ENCODE measurements around the gene SC5D.

Gene SC5D, protein sequence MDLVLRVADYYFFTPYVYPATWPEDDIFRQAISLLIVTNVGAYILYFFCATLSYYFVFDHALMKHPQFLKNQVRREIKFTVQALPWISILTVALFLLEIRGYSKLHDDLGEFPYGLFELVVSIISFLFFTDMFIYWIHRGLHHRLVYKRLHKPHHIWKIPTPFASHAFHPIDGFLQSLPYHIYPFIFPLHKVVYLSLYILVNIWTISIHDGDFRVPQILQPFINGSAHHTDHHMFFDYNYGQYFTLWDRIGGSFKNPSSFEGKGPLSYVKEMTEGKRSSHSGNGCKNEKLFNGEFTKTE

DNA sequence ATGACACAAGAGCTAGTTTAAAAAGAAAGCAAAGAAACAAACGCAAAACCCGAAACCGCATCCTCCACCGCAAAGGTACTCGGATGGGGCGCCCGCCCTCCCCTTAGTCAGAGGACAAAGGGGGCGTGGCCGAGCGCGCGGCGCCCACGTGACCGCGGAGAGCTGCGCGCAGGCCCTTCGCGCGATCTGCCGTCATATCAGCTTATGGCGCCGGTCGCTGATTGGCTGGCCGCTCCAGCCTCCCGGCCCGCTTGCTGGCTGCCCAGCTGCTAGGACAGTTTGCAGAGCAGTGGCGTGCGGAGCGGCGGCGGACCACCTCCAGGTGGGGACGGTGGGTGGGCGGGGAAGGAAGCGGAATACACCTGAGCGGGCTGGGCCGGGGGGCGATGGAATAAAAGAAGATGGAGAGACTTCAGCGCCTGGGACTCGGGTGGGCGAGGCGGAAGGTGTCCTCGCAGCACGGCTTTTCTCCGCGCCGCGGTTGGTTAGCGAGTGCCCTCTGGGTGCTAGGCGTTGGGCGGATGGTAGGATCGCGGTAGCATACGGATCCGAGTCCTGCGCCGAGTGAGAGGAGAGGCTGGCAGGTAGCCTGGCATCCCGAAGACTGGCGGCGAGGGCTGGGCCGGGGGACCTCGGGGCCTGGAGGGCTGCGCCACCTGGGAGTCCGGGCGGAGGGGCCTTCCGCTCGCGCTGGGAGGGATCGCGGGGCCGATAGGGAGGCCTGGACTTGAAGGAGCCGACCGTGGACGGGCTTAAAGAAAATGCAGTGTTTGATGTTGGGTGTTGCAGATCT lies at the start of gene SC5D:
TSS of gene SC5D (plus strand) at position 277 of the 793 bp plus-strand sequence. CDS start 10,605 bp downstream, outside the sequence.
- peak; percentile 91 for DNase-seq

DNA sequence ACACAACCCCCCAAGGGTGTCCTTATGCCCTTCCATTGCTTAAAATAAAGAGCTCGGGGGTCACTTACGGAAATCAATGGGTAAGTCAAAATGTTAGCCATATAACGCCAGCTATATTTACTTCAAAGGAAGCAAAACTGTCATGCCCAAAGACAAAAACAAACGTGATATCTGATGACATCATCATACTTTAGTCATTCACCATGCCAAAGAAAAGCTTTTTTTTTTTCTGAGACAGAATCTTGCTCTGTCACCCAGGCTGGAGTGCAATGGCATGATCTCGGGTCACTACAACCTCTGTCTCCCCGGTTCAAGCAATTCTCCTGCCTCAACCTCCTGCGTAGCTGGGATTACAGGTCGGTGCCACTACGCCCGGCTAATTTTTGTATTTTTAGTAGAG lies 47.7 kb upstream of the SC5D start:
- no peak for DNase-seq

DNA sequence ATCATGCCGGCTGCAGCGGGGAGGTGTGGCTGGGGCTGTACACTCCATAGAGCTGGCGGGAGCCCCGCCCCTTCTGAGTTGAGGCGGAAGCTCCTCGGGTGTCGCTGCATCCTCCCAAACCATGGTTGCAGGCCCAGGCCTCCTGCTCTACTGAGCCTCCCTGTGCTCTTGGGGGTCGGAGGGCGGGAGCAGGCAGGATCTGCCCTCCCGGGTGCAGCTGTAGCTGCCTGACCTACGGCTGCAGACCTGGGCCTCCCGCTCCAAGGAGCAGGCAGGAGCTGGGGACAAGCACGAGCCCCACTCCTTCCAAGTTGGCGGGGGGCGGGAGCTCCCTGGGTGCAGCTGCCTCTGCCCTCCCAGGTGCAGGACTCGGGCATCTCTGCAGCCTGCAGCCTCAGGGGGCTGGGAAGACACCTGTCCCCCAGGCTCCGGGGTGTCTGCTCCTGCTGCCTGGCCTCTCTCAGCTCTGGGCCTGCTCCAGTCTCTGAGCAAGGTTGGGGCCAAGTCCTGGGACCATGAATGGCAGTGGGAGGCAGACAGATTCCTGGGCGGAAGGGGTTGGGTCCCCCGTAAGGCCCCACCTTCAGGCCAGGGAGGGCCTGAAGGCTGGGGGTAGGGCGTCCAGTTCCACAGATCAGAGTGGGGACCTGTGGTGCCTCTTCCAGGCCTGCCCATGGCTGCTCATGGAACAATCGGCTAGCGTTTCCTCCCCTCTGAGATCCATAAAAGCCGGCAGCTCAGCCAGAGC lies 46.4 kb upstream of the SC5D start:
- no peak for DNase-seq

DNA sequence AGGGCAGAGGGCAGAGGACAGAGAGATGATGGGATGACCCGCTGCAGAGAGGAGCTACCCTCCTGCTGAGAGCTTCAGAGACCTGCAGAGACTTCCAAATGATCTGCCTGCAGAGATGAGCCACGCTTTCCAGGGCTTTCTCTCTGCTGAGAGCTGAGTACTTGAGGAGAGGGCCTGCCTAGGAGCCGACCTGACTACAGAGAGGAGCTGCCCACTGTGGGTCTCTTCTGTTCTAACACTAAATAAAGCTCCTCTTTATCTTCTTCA lies 45.9 kb upstream of the SC5D start:
- DNase-seq, result no peak

DNA sequence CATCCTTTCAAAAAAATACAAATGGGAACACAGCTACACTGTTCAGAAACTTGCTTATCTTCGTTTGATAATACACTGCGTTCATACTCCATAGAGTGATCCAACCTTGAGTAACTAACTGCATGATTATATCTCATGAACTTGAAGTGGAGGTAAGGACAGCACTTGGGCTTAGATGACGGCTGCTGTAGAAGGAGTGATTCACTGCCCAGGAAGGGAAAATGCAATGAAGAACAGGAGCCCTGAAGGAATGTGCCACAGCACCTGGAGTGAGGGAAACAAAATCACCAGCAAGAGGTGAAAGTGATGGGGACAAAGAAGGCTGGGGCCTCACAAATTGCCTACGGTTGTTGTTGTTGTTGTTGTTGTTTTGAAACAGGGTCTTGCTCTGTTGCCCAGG lies 44.1 kb upstream of the SC5D start:
- no peak for DNase-seq

DNA sequence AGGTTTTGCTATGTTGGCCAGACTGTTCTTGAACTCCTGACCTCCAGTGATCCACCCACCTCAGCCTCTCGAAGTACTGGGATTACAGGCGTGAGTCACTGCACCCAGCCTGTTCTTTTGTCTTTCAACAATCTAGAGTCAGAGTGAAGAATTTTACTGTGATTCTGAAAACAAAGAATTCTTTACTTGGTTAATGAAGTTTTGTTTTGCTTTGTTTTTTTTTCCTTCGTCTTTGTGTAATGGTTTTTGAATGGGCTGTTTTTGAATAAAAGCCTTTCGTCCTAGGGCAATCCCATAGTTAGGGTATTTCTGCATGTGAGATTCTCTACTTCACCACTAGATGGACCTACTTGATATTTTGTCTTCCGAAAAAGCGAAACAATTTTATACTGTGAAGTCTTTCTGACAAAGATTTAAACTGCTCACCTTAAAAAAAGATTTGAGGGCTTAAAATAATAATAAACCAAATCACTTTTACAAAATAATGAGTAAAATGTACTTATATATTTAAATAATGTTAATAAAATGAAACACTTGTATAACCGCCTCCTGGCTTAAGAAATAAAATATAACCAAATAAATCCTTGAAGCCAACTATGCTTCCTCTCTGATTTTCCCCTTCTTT lies 43.4 kb upstream of the SC5D start:
- DNase-seq, result no peak

DNA sequence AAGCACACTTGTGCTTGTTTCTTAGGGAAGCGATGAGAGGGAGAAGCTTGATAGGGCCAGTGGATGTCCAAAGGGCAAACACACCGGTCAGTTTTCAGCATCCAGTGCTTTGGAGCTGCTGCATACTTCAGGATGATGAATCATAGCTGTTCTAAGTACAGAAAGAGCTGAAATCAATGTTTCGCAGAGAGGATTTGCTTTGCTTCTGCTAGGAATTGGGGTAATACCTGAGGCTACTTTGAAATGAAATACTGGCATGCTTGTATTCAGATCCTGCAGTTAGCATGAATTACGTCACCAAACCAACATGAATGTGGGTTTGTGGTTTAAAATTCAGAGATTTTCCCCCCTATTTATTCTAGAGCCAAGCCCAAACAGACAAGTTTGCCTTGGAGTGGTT lies 41.7 kb upstream of the SC5D start:
- DNase-seq, result no peak

DNA sequence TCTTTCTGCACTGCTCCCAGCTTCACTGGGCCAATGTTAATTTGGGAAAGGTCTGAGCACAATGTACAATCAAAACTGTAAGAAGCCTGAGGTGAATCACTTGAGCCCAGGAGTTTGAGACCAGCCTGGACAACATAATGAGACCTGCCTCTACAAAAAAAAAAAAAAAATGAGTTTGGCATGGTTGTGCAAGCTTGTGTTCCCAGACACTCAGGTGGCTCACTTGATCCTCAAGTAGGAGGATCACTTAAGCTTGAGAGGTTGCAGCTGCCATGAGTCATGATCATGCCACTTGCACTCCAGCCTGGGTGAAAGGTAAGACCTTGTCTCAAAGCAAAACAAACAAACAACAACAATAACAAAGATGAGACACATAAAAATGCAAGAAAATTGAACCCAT lies 38.6 kb upstream of the SC5D start:
- DNase-seq, result no peak

DNA sequence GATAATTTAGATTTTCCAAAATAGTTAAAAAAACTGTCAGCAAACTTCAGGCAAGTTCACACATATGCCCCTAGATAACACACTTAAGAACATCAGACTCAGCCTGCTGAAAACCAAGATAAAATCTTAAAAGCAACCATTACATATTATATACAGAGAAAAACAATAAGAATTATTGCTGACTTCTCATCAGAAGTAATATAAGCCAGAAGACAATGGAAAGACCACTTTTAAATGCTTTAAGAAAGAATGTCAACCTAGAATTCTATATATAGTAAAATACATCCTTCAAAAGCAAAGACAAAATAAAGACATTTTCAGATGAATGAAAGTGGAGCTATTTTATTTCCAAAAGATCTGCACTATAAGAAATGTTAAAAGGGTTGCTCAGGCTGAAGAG lies 37.8 kb upstream of the SC5D start:
- no peak for DNase-seq

DNA sequence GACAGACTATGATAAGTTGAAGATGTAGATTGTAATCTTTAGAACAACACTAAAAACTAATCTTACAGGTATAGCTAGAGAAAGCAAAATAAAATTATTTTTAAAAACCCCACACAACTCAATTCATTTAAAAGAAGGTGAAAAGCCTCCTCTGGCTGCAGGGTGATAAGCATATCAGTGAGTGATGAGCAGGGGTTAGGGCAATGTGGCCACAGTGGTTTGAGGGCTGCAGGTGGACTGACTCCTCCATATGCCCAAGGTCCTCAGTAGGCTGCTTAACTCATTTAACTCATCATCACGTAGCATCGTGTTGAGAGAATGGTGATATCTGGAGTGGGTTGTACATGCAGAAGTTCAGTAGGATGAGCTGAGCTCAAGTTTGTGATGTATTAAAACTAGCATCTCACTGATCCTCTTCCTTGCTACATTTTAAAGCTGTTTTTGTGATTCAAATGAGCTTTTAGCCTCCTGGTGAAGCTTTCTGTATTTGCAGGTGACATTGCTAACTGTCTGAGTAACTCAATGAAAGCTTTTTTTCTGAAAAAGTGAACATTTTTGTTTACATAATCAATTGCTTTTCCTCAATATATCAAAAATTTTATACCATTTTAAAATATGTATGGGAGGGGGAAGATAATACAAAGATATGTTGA lies 37.0 kb upstream of the SC5D start:
- no peak for DNase-seq

DNA sequence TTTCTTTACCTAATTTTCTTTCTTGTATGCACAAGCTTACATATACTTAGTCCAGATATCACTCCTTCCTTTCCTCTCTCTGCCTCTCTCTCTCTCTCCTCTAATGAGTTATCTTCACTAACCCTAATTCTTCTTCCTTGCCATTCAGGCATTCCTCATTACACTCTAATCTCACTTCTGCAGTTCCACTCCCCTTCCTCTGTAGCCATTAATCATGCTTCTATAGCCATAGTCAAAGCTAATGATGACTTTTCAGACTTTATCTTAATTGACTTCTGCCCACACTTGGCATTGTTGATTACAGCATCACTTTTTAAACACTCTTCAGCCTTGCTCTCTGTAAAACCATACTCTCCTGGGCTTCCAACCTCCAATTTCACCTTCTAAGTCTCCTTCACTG lies 35.3 kb upstream of the SC5D start:
- DNase-seq, result no peak

DNA sequence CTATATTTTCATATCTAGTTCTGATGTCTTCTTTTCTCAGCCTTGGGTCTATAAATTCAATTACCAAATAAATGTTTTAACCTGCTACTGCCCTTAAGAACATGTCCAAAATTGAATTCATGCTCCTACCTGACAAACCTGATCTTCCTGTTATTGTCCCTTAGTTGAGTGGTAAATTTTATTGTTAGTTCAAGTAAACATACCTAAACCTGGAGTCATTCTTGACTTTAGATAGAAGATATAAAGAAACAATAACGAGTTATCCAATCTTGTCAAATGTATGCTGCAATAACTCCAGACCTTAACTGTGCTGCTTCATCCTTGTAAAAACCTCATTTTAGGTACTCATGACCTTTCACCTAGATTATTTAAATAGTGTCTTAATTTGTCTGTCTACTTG lies 34.6 kb upstream of the SC5D start:
- DNase-seq, result no peak

DNA sequence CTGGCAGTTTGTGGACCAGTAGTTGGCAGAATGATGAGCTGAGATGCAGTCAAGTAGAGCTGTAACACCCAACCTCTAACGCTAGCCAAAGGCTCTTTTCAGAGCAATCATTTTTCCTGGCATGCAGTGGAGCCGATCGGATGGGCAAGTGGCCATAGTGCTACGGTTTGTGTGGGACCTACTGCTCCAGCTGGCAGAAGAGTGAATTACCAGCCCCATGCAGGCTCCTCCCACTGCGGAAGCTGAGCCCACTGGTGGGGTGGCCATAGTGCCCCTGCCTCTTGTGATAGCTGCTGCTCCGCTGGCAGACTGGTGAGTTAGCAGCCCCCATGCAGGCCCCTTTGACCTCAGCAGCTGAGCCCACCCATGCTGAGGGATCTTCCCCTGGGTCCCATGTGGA lies 27.0 kb upstream of the SC5D start:
- DNase-seq, result no peak

DNA sequence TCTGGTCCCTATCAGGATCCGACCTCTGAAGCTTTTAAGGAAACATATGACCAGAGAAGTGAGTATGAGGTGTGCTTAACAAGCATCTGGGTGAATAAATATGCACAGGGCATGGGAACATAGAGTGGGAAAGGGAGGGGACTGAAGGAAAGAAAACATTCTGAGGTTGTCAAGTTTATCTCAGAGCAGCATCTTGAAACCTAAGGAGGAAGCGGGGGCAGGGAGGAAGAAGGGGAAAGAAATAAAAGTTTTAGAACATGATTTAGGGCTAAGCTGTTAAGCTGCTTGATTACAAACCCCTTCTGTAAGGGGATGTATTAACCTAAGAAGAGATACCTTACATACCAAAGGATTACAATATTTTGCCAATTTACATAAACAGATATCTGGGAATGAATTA lies 24.0 kb upstream of the SC5D start:
- DNase-seq, result no peak

DNA sequence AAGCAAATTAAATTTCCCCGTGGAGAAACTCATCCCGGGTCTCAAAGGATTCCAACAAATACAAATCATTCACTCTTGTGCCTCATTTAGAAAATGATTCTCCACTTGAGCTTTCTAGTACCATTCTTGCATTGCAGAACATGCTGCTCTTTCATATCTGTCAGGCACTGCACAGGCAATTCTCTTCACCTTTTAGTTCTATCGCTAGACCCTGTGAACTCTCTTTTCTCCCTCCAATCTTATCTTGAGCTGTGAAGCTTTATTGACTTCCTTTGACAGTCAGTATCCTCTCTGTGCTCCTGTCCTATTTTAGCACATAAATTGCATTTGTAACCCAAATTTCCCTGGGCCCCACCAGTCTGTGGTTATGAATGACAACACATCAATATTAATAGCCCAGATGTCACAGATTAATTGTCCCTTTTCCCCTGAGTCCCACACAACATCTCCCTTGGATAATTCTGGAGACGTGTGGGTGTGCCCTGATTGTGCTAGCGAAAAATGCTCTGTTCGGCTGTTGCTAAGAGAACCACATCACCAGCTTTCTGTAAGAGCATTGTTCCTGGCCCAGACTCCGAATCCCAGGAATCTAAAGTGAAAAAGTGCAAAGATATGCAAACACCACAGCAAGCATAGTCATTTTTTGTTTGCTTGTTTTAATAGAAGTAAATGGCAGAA lies 22.4 kb upstream of the SC5D start:
- DNase-seq, result no peak

DNA sequence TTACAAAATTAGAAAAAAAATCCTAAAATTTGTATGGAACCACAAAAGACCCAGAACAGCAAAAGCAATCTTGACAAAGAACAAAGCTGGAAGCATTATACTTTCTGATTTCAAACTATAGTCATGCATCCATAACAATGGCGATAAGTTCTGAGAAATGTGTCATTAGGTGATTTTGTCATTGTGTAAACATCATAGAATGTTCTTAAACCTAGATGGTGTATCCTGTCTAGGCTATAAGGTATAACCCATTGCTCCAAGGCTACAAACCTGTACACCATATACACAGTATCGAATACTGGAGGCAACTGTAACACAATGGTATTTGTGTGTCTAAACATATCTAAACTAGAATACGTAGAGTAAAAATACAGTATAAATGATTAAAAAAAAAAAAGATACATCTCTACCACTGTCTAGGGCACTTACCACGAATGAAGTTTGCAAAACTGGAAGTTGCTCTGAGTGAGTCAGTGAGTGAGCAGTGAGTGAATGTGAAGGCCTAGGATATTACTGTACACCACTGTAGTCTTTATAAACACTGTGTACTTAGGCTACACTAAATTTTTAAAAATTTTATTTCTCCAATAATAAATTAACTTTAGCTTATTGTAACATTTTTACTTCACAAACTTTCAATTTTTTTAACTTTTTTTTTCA lies 18.1 kb upstream of the SC5D start:
- DNase-seq, result no peak

DNA sequence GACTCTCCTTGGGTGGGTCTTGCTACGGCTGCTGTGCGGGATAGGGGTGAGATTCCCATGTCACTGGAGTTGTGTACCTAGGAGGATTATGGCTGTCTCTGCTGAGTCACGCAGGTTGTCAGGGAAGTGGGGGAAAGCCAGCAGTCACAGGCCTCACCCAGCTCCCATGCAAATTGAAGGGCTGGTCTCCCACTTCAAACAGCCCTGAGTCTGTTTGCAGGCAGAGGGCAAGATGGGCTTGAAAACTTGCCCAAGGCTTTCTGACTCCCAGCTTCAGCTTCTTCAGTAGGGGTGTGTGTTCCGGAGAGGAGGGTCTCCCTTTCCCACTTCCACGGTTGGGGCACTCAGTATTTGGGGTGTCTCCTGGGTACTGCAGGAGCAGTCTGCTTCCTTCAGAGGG lies 10.9 kb upstream of the SC5D start:
- DNase-seq, result no peak

DNA sequence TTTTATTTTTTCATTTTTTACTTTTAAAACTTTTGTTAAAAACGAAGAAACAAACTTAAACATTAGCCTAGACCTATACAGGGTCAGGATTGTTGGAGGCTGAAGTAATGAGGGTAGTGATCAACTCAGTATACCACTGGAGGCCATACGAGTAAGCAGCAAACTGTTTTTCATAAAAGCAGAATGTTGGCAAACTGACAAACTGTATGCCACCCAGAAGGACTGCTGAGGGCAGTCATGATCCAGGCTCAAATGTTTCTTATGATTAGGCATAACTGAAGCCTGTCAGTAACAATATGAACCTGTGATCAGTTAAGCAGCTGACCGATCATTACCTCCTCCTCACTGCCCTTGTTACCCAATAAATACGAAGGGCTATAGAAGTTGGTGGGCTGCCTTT lies 10.2 kb upstream of the SC5D start:
- DNase-seq, result no peak

DNA sequence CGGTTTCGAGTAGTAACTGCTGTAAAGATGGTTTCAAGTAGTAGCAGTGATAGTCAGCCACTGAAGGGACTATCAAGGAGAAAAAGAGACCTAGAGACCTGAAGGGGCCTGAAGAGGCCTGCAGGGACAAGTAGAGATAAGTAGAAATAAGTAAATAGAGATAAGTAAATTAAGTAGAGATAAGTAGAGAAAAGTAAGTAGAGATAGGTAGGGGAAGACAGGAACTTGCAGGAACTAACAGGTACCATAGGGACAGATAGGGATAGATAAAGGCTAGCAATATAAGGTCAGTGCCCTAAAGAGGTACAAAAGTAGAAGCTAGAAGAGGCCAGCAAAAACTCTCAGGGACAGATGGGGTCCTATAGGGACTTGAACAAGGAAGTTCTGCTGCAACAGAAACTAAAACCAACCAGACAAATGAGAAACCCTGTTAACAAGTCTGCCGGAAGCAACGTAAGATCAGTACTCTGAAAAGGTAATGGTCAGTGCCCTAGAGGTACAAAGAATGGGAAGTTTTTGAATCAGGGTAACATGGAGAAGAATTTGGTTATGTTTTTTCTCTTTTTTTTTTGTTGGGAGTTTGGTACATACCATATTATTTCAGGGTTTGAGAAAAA lies 9.6 kb upstream of the SC5D start:
- DNase-seq, result no peak

DNA sequence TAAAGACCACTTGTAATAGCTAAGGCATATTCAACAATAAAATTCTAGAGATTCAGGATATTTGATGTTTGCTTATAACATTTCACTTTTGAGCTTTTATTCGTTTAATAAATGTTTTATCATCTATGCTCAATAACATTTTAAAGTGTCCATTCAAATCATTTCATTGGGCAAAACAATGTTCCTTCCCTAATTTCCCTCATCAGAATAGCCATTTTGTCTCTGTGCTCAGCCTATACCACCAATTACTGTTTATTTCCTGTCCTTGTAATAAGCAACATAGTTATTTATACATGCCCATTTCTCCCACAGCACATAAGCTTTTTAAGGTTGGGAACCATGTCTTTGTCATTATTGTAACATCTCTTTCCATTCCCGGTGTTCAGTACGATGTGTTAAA lies 1.3 kb upstream of the SC5D start:
- no peak for DNase-seq

DNA sequence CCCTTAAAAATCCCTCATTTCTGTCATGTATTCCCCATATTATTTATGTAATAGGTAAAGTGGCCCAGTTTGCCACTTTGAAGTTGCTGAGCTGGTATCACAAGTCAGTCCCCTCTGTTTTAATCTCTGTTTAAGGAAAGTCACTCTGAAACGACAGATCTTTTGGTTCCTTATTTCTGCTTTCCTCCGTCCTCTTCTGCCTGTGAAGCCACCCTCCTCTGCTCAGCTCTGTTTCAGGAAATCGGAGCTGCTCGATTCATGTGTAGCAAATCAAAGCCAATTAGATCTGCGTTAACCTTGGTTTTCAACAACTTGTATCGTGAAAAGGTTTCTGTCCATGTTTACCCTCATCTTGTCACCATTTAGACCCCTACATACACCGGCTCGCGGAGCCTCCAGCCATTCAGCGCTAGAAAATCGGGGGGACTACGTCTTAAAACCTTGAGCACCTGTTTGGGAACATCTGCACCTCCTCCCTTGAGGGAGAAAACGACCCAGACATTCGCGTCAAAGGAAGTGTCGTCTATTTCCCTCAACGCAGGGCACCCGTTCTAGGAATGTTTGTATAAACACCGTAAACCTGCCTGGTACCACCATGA lies 576 bp upstream of the SC5D start:
- no peak for DNase-seq
